Epithelial cell of esophagus (primary cell): ENCODE results near the gene SH2D1A.

Source experiments
- DNase-seq: peaks from one replicate; pipeline ENCODE4 v3.0.0; 2010; ENCODE audit warnings: low read depth
- H3K4me3 ChIP-seq: 2 replicates; pipeline ENCODE4 v1.5.1; 2011; ENCODE audit warnings: mild to moderate bottlenecking, low read length, control low read depth
- CTCF ChIP-seq: IDR thresholded peaks from 2 replicates; pipeline ENCODE4 v1.5.1; 2011; ENCODE audit warnings: low read depth, mild to moderate bottlenecking, low read length, control low read depth, inconsistent platforms; ENCODE audit not compliant: insufficient read depth; ENCODE audit errors: missing control alignments

Gene SH2D1A

GRCh38 chrX:124358800-124359383 lies 12.5 kb downstream of the SH2D1A start:
- TF ChIP-seq CTCF = no peak
- DNase-seq = no peak

GRCh38 chrX:124362072-124362471 lies 15.7 kb downstream of the SH2D1A start:
- TF ChIP-seq CTCF = no peak
- no peak overlapping the region for H3K4me3 ChIP-seq
- DNase-seq = no peak

More at GRCh38 chrX:124358800-124359383, 12.5 kb downstream of the SH2D1A start:
- H3K4me3 ChIP-seq = no peak overlapping the region

- no peak for TF ChIP-seq CTCF
- H3K4me3 ChIP-seq = no peak overlapping the region
- DNase-seq = no peak
Observed at GRCh38 chrX:124362761-124363160, 16.4 kb downstream of the SH2D1A start.

- H3K4me3 ChIP-seq = no peak overlapping the region
- no peak for TF ChIP-seq CTCF
- peak; percentile 29 for DNase-seq
Observed at GRCh38 chrX:124369722-124370121, 23.4 kb downstream of the SH2D1A start.

- DNase-seq = no peak
- no peak for TF ChIP-seq CTCF
Observed at GRCh38 chrX:124373348-124373747, 27.0 kb downstream of the SH2D1A start.

GRCh38 chrX:124378643-124379042 lies 32.3 kb downstream of the SH2D1A start:
- TF ChIP-seq CTCF = no peak
- DNase-seq = no peak
- no peak overlapping the region for H3K4me3 ChIP-seq

More at GRCh38 chrX:124373348-124373747, 27.0 kb downstream of the SH2D1A start:
- H3K4me3 ChIP-seq = no peak overlapping the region

- H3K4me3 ChIP-seq = no peak overlapping the region
- no peak for TF ChIP-seq CTCF
- DNase-seq = no peak
Observed at GRCh38 chrX:124383354-124383753, 37.0 kb downstream of the SH2D1A start.
